IMR-90 (cell line): ENCODE data around the gene PPP1R9A. TPM values are rescaled to one million over a fixed set of nuclear protein-coding genes. Genes with fewer than 3 reads are reported as not detected.

Experiments used
- ATAC-seq: fragments of 200-7000 bp; cut with Tn5 transposase; 2 replicates; pipeline ENCODE4 v1.9.1; 2020; ENCODE audit warnings: low read depth, mild to moderate bottlenecking, moderate library complexity
- BruUV-seq: library from RNA; stranded (reverse); fragments of 400-500 nt; replicated peaks from 2 replicates; lab custom pipeline; 2021; lab: Mats Ljungman, UMichigan
- CTCF ChIA-PET: fragments of 300-600 bp; formaldehyde crosslinking; extraction: SDS; loops from one replicate; lab custom pipeline; 2021; ENCODE audit warnings: antibody characterized with exemption; lab: Yijun Ruan, JAX
- POLR2A ChIA-PET: fragments of 300-600 bp; sonication (Branson Sonifier 250); formaldehyde crosslinking; loops from one replicate; lab custom pipeline; 2022; ENCODE audit warnings: antibody characterized with exemption; ENCODE audit not compliant: unreplicated experiment; lab: Charles Lee
- DNase-seq: peaks from one replicate; pipeline ENCODE4 v3.0.0; 2013
- H2AFZ ChIP-seq: replicated peaks from 2 replicates; pipeline ENCODE3; 2013; ENCODE audit warnings: low read length, mild to moderate bottlenecking; ENCODE audit not compliant: poor library complexity
- H2AK5ac ChIP-seq: 2 replicates; pipeline ENCODE4 v1.6.1; 2013; ENCODE audit warnings: low read depth, low read length, inconsistent platforms
- H2AK9ac ChIP-seq: replicated peaks from 2 replicates; pipeline ENCODE3; 2013; ENCODE audit warnings: mild to moderate bottlenecking, low read depth, low read length, moderate library complexity; ENCODE audit not compliant: poor library complexity
- H2BK120ac ChIP-seq: 2 replicates; pipeline ENCODE4 v1.6.1; 2013; ENCODE audit warnings: low read depth, low read length, inconsistent platforms
- H2BK15ac ChIP-seq: 3 replicates; pipeline ENCODE4 v1.6.1; 2013; ENCODE audit warnings: low read depth, low read length, inconsistent platforms
- H2BK20ac ChIP-seq: 2 replicates; pipeline ENCODE4 v1.6.1; 2013; ENCODE audit warnings: low read depth, mild to moderate bottlenecking, inconsistent platforms, low read length, moderate library complexity
- H2BK5ac ChIP-seq: 2 replicates; pipeline ENCODE4 v1.6.1; 2013; ENCODE audit warnings: mild to moderate bottlenecking, low read depth, low read length, inconsistent platforms; ENCODE audit not compliant: poor library complexity, severe bottlenecking
- H3K14ac ChIP-seq: replicated peaks from 2 replicates; pipeline ENCODE4 v1.6.1; 2013; ENCODE audit warnings: low read depth, low read length, inconsistent platforms
- H3K18ac ChIP-seq: 2 replicates; pipeline ENCODE4 v1.6.1; 2013; ENCODE audit warnings: low read depth, low read length, control low read depth
- H3K23ac ChIP-seq: 2 replicates; pipeline ENCODE4 v1.6.1; 2013; ENCODE audit warnings: low read depth, low read length, inconsistent platforms
- H3K27ac ChIP-seq: 2 replicates; pipeline ENCODE4 v1.5.1; 2013; ENCODE audit warnings: mild to moderate bottlenecking, control low read depth, low read length; ENCODE audit not compliant: insufficient read depth
- H3K27me3 ChIP-seq: 2 replicates; pipeline ENCODE4 v1.6.1; 2013; ENCODE audit warnings: low read length; ENCODE audit not compliant: control insufficient read depth, insufficient read depth
- H3K36me3 ChIP-seq: 2 replicates; pipeline ENCODE4 v1.6.1; 2013; ENCODE audit warnings: low read length, mixed read lengths; ENCODE audit not compliant: control insufficient read depth, insufficient read depth
- H3K4ac ChIP-seq: 2 replicates; pipeline ENCODE4 v1.6.1; 2013; ENCODE audit warnings: low read depth, low read length, inconsistent platforms
- H3K4me1 ChIP-seq: 2 replicates; pipeline ENCODE4 v1.6.1; 2013; ENCODE audit warnings: low read length, mixed read lengths; ENCODE audit not compliant: control insufficient read depth, insufficient read depth
- H3K4me2 ChIP-seq: 2 replicates; pipeline ENCODE4 v1.6.1; 2013; ENCODE audit warnings: low read depth, mild to moderate bottlenecking, control low read depth, low read length, moderate library complexity
- H3K4me3 ChIP-seq: 2 replicates; pipeline ENCODE4 v1.5.1; 2013; ENCODE audit warnings: low read depth, mild to moderate bottlenecking, control low read depth, low read length, moderate library complexity; ENCODE audit not compliant: insufficient read depth
- H3K56ac ChIP-seq: 2 replicates; pipeline ENCODE4 v1.6.1; 2013; ENCODE audit warnings: low read length, inconsistent platforms; ENCODE audit not compliant: insufficient read depth; ENCODE audit errors: extremely low read depth
- H3K79me1 ChIP-seq, 2 experiments: 2 replicates each; pipeline ENCODE4 v1.6.1; 2013; ENCODE audit warnings: low read length in 2 of 2, inconsistent platforms in 1 of 2, low read depth in 1 of 2
- H3K9ac ChIP-seq: 2 replicates; pipeline ENCODE4 v1.6.1; 2013; ENCODE audit warnings: low read depth, low read length, control low read depth
- H3K9me1 ChIP-seq: 2 replicates; pipeline ENCODE4 v1.6.1; 2013; ENCODE audit warnings: low read length, inconsistent platforms; ENCODE audit not compliant: insufficient read depth
- H3K9me3 ChIP-seq: 2 replicates; pipeline ENCODE4 v1.6.1; 2013; ENCODE audit warnings: low read length; ENCODE audit not compliant: control insufficient read depth, insufficient read depth
- H4K20me1 ChIP-seq: 2 replicates; pipeline ENCODE4 v1.6.1; 2013; ENCODE audit warnings: low read length, inconsistent platforms; ENCODE audit not compliant: insufficient read depth
- H4K5ac ChIP-seq: 2 replicates; pipeline ENCODE4 v1.6.1; 2013; ENCODE audit warnings: mild to moderate bottlenecking, low read depth, low read length, control low read depth
- H4K8ac ChIP-seq, 2 experiments: 2 replicates each; pipeline ENCODE4 v1.6.1; 2013; ENCODE audit warnings: low read depth in 2 of 2, low read length in 2 of 2, control low read depth in 1 of 2, inconsistent platforms in 1 of 2
- H4K91ac ChIP-seq: 2 replicates; pipeline ENCODE4 v1.6.1; 2013; ENCODE audit warnings: low read depth, low read length, inconsistent platforms; ENCODE audit not compliant: insufficient read depth
- BHLHE40 ChIP-seq: fragments of 150-350 bp; IDR thresholded peaks from 2 replicates; pipeline ENCODE4 v1.6.1; 2016; ENCODE audit warnings: mild to moderate bottlenecking, low read depth, low read length
- CEBPB ChIP-seq: IDR thresholded peaks from 2 replicates; pipeline ENCODE4 v1.6.1; 2012; ENCODE audit warnings: low read depth, low read length, improper control_type of control experiment
- CHD1 ChIP-seq: IDR thresholded peaks from 2 replicates; pipeline ENCODE4 v1.6.1; 2012; ENCODE audit warnings: low read depth, low read length, improper control_type of control experiment
- CTCF ChIP-seq: conservative IDR thresholded peaks from 2 replicates; pipeline ENCODE4 v1.5.1; 2012; ENCODE audit warnings: mild to moderate bottlenecking, low read depth, low read length, improper control_type of control experiment
- ELK1 ChIP-seq: fragments of 150-350 bp; IDR thresholded peaks from 2 replicates; pipeline ENCODE4 v1.6.1; 2016; ENCODE audit warnings: low read depth, mild to moderate bottlenecking, low read length, moderate library complexity, borderline replicate concordance
- FOS ChIP-seq: fragments of 150-350 bp; IDR thresholded peaks from 2 replicates; pipeline ENCODE4 v1.6.1; 2016; ENCODE audit warnings: low read depth, low read length
- MAFK ChIP-seq: IDR thresholded peaks from 2 replicates; pipeline ENCODE4 v1.6.1; 2012; ENCODE audit warnings: low read depth, low read length, improper control_type of control experiment
- MAZ ChIP-seq: IDR thresholded peaks from 2 replicates; pipeline ENCODE4 v1.6.1; 2012; ENCODE audit warnings: low read depth, mild to moderate bottlenecking, low read length, improper control_type of control experiment, moderate library complexity, borderline replicate concordance
- MXI1 ChIP-seq: IDR thresholded peaks from 2 replicates; pipeline ENCODE4 v1.6.1; 2012; ENCODE audit warnings: low read depth, mild to moderate bottlenecking, low read length, moderate library complexity, borderline replicate concordance
- NFE2L2 ChIP-seq: fragments of 150-350 bp; IDR thresholded peaks from 2 replicates; pipeline ENCODE4 v1.6.1; 2016; ENCODE audit warnings: low read depth, mild to moderate bottlenecking, low read length
- POLR2A ChIP-seq: IDR thresholded peaks from 2 replicates; pipeline ENCODE4 v1.6.1; 2012; ENCODE audit warnings: mild to moderate bottlenecking, low read depth, low read length
- RAD21 ChIP-seq: IDR thresholded peaks from 2 replicates; pipeline ENCODE4 v1.6.1; 2012; ENCODE audit warnings: low read length, improper control_type of control experiment
- RCOR1 ChIP-seq: IDR thresholded peaks from 2 replicates; pipeline ENCODE4 v1.6.1; 2012; ENCODE audit warnings: mild to moderate bottlenecking, low read length, improper control_type of control experiment; ENCODE audit not compliant: insufficient replicate concordance
- RFX5 ChIP-seq: IDR thresholded peaks from 2 replicates; pipeline ENCODE4 v1.8.0; 2012; ENCODE audit warnings: low read depth, mild to moderate bottlenecking, low read length, moderate library complexity
- SMC3 ChIP-seq: fragments of 150-350 bp; IDR thresholded peaks from 2 replicates; pipeline ENCODE4 v1.6.1; 2016; ENCODE audit warnings: low read depth, mild to moderate bottlenecking, antibody characterized with exemption, low read length, moderate library complexity
- WGBS, 2 experiments: methylation state at CpG; one replicate each; pipeline versions ENCODE4 v1.1.5 to v1.1.7; 2013; ENCODE audit warnings: missing lambda C conversion rate in 2 of 2; ENCODE audit not compliant: insufficient read length in 1 of 2; ENCODE audit errors: extremely low coverage in 2 of 2; 5-methylcytosine and 5-hydroxymethylcytosine counted together
- dilution Hi-C: fragments of 300-500 bp; cut with HindIII; formaldehyde crosslinking; loops from one replicate; pipeline ENCODE4 v1.14.3; 2018; ENCODE audit warnings: low sequenced_read_pairs; ENCODE audit not compliant: unreplicated experiment
- in situ Hi-C: fragments of 300-500 bp; cut with MboI; formaldehyde crosslinking; loops from 3 replicates; pipeline ENCODE4 v1.14.3; 2019; ENCODE audit warnings: low sequenced_read_pairs, inconsistent platforms, mixed read lengths
- intact Hi-C: fragments of 100-400 bp; cut with micrococcal nuclease; formaldehyde crosslinking; loops from 2 replicates; pipeline ENCODE4 v1.10.0; 2022
- polyA plus RNA-seq, 3 experiments: library from polyadenylated mRNA; depleted of rRNA; stranded (reverse); fragments of >200 nt; gene quantifications; 2 replicates each; pipeline ENCODE4 v1.2.3, GENCODE V29; 2012; ENCODE audit warnings: low replicate concordance in 1 of 3
- total RNA-seq: library from RNA; depleted of rRNA; stranded (reverse); fragments of >200 nt; gene quantifications from 2 replicates; pipeline ENCODE4 v1.2.3, GENCODE V29; 2012
- TF ChIP-seq, protein P1 (sequence below): fragments of 150-350 bp; IDR thresholded peaks from 2 replicates; pipeline ENCODE4 v1.6.1; 2017; ENCODE audit warnings: mild to moderate bottlenecking, antibody characterized with exemption, low read length, low read depth

PPP1R9A gene
- total and polyA plus RNA-seq, 2 of the 4 experiments (the other 2 are of a cell fraction), result not detected

DNA sequence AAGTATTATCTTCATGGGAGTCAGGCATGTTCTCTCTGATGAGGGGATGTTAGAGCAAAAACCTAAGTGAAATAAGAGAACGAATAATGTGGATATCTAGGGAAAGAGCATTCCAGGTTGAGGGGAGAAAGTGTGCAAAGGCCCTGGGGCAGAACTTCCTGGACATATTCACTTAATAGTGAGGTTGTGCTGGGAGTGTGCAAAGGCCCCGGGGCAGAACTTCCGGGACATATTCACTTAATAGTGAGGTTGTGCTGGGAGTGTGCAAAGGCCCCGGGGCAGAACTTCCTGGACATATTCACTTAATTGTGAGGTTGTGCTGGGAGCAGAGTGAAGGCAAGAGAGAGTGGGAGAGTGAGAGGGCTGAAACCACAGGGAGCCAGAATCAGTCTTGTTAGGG, 405.2 kb downstream of the PPP1R9A start:
- Histone ChIP-seq H3K9ac (no peak overlapping the region), H3K4me3 (no peak overlapping the region), H2BK120ac (no peak overlapping the region), H2AFZ (no peak overlapping the region), H3K36me3 (no peaks in the 10 kb centered on the region), H3K56ac (no peak overlapping the region), H3K4ac (no peak overlapping the region), H4K91ac (no peak overlapping the region), H4K8ac (no peak overlapping the region), H3K79me1 (no peaks in the 10 kb centered on the region), H3K9me3 (no peaks in the 10 kb centered on the region), H2AK5ac (no peak overlapping the region), H3K23ac (no peak overlapping the region), H2BK15ac (no peak overlapping the region), H4K5ac (no peak overlapping the region), H3K18ac (no peak overlapping the region), H3K14ac (no peak overlapping the region), H2BK20ac (no peak overlapping the region), H3K27me3 (no peaks in the 10 kb centered on the region), H3K9me1 (no peaks in the 10 kb centered on the region), H3K4me1 (no peaks in the 10 kb centered on the region), H3K27ac (no peak overlapping the region), H4K20me1 (no peaks in the 10 kb centered on the region), H2AK9ac (no peak overlapping the region), H2BK5ac (no peak overlapping the region), H3K4me2 (no peak overlapping the region)
- in situ Hi-C loops (no loop called here), intact Hi-C loops (no loop called here), dilution Hi-C loops (no loop called here)
- DNase-seq (no peak), ATAC-seq (no peak)
- BruUV-seq, result no TSS peak
- POLR2A ChIA-PET, result no interaction called here
- TF ChIP-seq FOS (no peak), MAFK (no peak), SMC3 (no peak), RCOR1 (no peak), CHD1 (no peak), ELK1 (no peak), MXI1 (no peak), CEBPB (no peak), CTCF (no peak), POLR2A (no peak), MAZ (no peak), RFX5 (no peak), RAD21 (no peak), BHLHE40 (no peak), NFE2L2 (no peak)
- TF ChIP-seq, protein P1, sequence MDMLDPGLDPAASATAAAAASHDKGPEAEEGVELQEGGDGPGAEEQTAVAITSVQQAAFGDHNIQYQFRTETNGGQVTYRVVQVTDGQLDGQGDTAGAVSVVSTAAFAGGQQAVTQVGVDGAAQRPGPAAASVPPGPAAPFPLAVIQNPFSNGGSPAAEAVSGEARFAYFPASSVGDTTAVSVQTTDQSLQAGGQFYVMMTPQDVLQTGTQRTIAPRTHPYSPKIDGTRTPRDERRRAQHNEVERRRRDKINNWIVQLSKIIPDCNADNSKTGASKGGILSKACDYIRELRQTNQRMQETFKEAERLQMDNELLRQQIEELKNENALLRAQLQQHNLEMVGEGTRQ, result no peak
- WGBS, 2 experiments, result 86% methylated on average over 4 of the region's 4 CpGs; no CpG with 5 or more reads in 1 of the 2 experiments
- CTCF ChIA-PET, result interaction anchor here (0.6 kb wide), 1 partner anchor 584 kb away, joined by 3 read pairs; no protein-coding TSS in a partner anchor
